GM12872 (cell line): ENCODE data around the gene TSPO2.

Experiments
- CTCF ChIP-seq: IDR thresholded peaks from 3 replicates; pipeline ENCODE4 v1.5.1; 2011; ENCODE audit warnings: low read depth, mild to moderate bottlenecking, low read length, moderate library complexity; ENCODE audit not compliant: insufficient read depth

The TSPO2 gene

GRCh38 chr6:41028561-41029412 is 13.5 kb upstream of the TSPO2 start:
- 0 out of 3 replicates have a peak, but pooled peaks have one; percentile 10 for TF ChIP-seq CTCF

GRCh38 chr6:41032830-41033229 is 9.4 kb upstream of the TSPO2 start:
- no peak for TF ChIP-seq CTCF

- no peak for TF ChIP-seq CTCF
Observed at GRCh38 chr6:41033776-41034175, 8.5 kb upstream of the TSPO2 start.

- no peak for TF ChIP-seq CTCF
Observed at GRCh38 chr6:41036186-41036585, 6.1 kb upstream of the TSPO2 start.

GRCh38 chr6:41036601-41037000 is 5.7 kb upstream of the TSPO2 start:
- no peak for TF ChIP-seq CTCF

GRCh38 chr6:41037107-41037900 is 5.0 kb upstream of the TSPO2 start:
- no peak for TF ChIP-seq CTCF

GRCh38 chr6:41038205-41038604 is 4.1 kb upstream of the TSPO2 start:
- no peak for TF ChIP-seq CTCF
